Measurements from ENCODE around the gene ENO1.

ENO1 gene

DNA sequence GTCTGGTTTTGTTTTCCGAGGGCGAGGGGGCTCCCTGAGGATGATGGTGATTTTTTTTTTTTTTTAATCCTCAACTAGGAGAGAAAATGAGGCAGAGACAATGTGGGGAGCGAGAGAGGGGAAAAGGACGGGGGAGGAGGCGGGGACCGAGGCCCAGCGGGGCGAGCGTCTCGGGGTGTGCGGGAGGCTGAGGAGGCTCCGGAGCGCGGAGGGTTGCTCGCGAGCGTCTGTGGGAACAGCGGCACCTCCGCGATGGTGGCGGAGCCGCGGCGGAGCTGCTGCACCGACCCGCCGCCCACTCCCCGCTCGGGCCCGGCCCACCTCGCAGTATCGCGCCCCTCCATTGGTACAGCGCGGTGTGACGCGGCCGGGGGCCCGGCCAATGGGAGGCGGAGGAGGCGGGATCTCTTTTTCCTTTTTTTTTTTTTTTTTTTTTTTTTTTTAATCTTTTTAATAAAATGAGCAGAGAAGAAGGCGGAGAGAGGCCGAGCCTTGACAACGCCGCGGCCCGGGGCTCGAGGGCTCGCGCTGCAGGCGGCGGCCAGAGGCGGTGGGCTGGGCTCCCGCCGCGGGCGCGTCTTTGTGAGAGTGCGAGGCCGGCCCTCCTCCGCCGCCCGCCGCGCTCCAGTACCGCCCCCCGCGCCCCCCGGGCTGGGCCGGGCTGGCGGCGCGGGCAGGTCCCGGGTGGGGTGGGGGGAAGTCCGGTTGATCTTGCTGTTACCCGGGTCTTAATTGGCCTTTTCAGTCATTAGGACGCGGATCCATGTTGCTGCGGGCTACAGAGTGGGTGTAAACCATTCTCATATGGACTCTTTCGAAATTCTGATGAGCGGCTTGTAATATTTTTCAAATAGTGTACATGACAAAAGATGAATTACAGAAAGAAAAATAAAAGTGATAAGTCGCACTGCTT, 60.8 kb downstream of the ENO1 start, which contains the start of gene RERE:
Gene RERE, minus strand, starts transcription at position 229 of the 913 bp plus-strand sequence.
- H3K4me3 ChIP-seq (ENCODE audit: low read depth, low read length) = peak within 1 kb of the TSS; percentile 94
- H3K27me3 ChIP-seq (ENCODE audit: control insufficient read depth, insufficient read depth, low read length) = no peaks in the 10 kb centered on the region
- H3K9ac ChIP-seq (ENCODE audit: low read depth, low read length) = peak within 1 kb of the TSS; percentile 85
- H3K36me3 ChIP-seq (ENCODE audit: control insufficient read depth, insufficient read depth, low read length) = no peaks in the 10 kb centered on the region
- H3K4me1 ChIP-seq (ENCODE audit: control insufficient read depth, insufficient read depth, low read length) = peaks cover 48% of the 10 kb centered on the region
- H3K27ac ChIP-seq (ENCODE audit: low read depth, low read length) = peak within 1 kb of the TSS; percentile 97
- H3K9me3 ChIP-seq (ENCODE audit: control insufficient read depth, insufficient read depth, low read length) = no peaks in the 10 kb centered on the region

- peak overlapping the region; percentile 92 for H3K27ac ChIP-seq (ENCODE audit: low read depth, low read length)
- H3K9me3 ChIP-seq (ENCODE audit: control insufficient read depth, insufficient read depth, low read length) = no peaks in the 10 kb centered on the region
- peak overlapping the region; percentile 94 for H3K4me3 ChIP-seq (ENCODE audit: low read depth, low read length)
- H3K4me1 ChIP-seq (ENCODE audit: control insufficient read depth, insufficient read depth, low read length) = peaks cover 46% of the 10 kb centered on the region
- no peaks in the 10 kb centered on the region for H3K36me3 ChIP-seq (ENCODE audit: control insufficient read depth, insufficient read depth, low read length)
- no peaks in the 10 kb centered on the region for H3K27me3 ChIP-seq (ENCODE audit: control insufficient read depth, insufficient read depth, low read length)
- H3K9ac ChIP-seq (ENCODE audit: low read depth, low read length) = peak overlapping the region; percentile 85
Observed at GRCh38 chr1:8816831-8817411, 61.6 kb downstream of the ENO1 start.

DNA sequence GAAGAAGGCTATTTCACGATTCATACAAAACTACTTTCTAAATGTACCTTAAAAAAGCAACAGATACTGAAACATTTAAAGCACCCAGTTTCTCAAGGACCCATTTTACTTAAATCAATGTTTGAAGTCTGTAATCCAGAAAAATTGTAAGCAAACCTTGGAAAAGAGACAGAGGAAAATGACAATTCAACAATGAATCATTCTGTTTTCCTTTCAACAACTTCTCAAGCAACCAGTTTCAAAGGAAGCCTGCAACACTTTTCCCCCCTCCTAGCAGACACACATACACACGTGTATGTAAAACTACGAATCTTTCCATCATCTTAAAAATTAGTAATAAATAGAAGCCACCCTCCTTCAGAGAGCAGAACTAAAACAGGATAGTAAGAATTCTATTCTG, 62.2 kb downstream of the ENO1 start:
- Histone ChIP-seq H3K4me1 (ENCODE audit: control insufficient read depth, insufficient read depth, low read length) (peaks cover 44% of the 10 kb centered on the region), H3K27me3 (ENCODE audit: control insufficient read depth, insufficient read depth, low read length) (no peaks in the 10 kb centered on the region), H3K27ac (ENCODE audit: low read depth, low read length) (peak overlapping the region; percentile 92), H3K36me3 (ENCODE audit: control insufficient read depth, insufficient read depth, low read length) (no peaks in the 10 kb centered on the region), H3K9me3 (ENCODE audit: control insufficient read depth, insufficient read depth, low read length) (no peaks in the 10 kb centered on the region), H3K4me3 (ENCODE audit: low read depth, low read length) (peak overlapping the region; percentile 94), H3K9ac (ENCODE audit: low read depth, low read length) (peak overlapping the region; percentile 85; the same call in 1 of the 2 replicates)

DNA sequence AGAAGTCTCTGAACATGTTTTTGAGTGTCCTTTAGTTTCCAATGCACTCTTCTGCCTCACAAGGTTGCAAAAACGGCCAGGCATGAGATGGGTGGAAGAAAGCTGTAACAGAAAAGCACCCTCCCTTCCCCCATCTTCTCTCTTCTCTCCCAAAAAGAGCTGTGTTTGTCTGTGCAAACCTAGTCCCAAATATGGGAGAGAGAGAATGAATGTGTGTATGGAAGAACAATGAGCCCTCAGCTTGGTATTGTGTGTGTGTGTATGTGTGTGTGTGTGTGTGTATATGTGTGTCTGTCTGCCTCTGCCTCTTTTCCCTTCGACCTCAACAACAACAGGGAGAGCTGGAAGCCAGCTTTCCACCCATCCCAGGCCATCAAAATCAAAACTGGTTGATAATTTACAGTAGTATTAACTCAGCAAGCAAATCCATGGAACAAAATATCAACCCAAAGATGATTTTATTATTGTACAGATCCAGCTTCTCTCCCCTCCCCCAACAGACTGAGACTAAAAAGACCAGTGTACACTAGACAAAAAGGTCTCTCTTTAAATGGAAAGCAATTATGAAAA, 62.8 kb downstream of the ENO1 start:
- peak overlapping the region; percentile 94 for H3K4me3 ChIP-seq (ENCODE audit: low read depth, low read length)
- H3K36me3 ChIP-seq (ENCODE audit: control insufficient read depth, insufficient read depth, low read length) = no peaks in the 10 kb centered on the region
- H3K27me3 ChIP-seq (ENCODE audit: control insufficient read depth, insufficient read depth, low read length) = no peaks in the 10 kb centered on the region
- peak overlapping the region; percentile 37 for H3K27ac ChIP-seq (ENCODE audit: low read depth, low read length)
- H3K9me3 ChIP-seq (ENCODE audit: control insufficient read depth, insufficient read depth, low read length) = no peaks in the 10 kb centered on the region
- no peak overlapping the region for H3K9ac ChIP-seq (ENCODE audit: low read depth, low read length)
- peaks cover 38% of the 10 kb centered on the region for H3K4me1 ChIP-seq (ENCODE audit: control insufficient read depth, insufficient read depth, low read length)

GRCh38 chr1:8814865-8815264, 63.6 kb downstream of the ENO1 start:
- Histone ChIP-seq H3K27ac (ENCODE audit: low read depth, low read length) (no peak overlapping the region), H3K4me3 (ENCODE audit: low read depth, low read length) (peak overlapping the region; percentile 94), H3K9ac (ENCODE audit: low read depth, low read length) (no peak overlapping the region), H3K27me3 (ENCODE audit: control insufficient read depth, insufficient read depth, low read length) (no peaks in the 10 kb centered on the region), H3K36me3 (ENCODE audit: control insufficient read depth, insufficient read depth, low read length) (no peaks in the 10 kb centered on the region), H3K4me1 (ENCODE audit: control insufficient read depth, insufficient read depth, low read length) (peaks cover 37% of the 10 kb centered on the region), H3K9me3 (ENCODE audit: control insufficient read depth, insufficient read depth, low read length) (no peaks in the 10 kb centered on the region)

GRCh38 chr1:8813991-8814390, 64.5 kb downstream of the ENO1 start:
- Histone ChIP-seq H3K27ac (ENCODE audit: low read depth, low read length) (no peak overlapping the region), H3K9ac (ENCODE audit: low read depth, low read length) (no peak overlapping the region), H3K4me1 (ENCODE audit: control insufficient read depth, insufficient read depth, low read length) (peaks cover 37% of the 10 kb centered on the region), H3K9me3 (ENCODE audit: control insufficient read depth, insufficient read depth, low read length) (no peaks in the 10 kb centered on the region), H3K36me3 (ENCODE audit: control insufficient read depth, insufficient read depth, low read length) (no peaks in the 10 kb centered on the region), H3K27me3 (ENCODE audit: control insufficient read depth, insufficient read depth, low read length) (no peaks in the 10 kb centered on the region), H3K4me3 (ENCODE audit: low read depth, low read length) (no peak overlapping the region; the same call in 1 of the 2 replicates)

DNA sequence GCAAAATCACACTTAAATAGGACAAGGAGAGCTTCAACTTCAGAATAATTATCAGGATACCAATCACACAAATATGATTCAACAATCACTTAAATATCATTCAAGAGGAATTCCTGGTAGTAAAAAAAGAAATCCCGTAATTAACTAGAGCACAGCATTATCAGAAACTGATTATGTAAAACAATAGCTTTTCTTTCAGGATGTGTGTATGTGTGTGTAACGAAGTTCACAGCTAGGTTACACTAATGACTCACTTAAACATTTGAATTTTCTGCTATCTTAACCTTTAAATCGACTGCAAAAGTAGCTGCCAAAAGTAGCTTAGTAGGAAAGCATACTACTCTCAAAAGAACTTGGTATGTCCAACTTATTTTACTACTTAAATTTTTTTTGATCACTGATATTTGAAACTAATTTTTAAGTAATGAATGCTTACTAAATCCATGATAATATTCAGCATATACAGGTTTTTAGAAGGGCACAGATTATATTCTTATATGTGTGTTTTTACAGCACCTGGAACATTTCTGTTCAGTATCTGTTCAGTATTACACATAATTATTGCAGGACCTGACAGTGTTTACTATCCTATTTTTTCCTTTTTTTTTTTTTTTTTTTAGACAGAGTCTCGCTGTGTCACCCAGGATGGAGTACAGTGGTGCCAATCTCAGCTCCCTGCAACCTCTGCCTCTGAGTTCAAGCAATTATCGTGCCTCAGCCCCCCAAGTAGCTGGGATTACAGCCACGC, 65.3 kb downstream of the ENO1 start:
- no peaks in the 10 kb centered on the region for H3K36me3 ChIP-seq (ENCODE audit: control insufficient read depth, insufficient read depth, low read length)
- H3K9me3 ChIP-seq (ENCODE audit: control insufficient read depth, insufficient read depth, low read length) = no peaks in the 10 kb centered on the region
- peaks cover 33% of the 10 kb centered on the region for H3K4me1 ChIP-seq (ENCODE audit: control insufficient read depth, insufficient read depth, low read length)
- H3K9ac ChIP-seq (ENCODE audit: low read depth, low read length) = no peak overlapping the region
- H3K27ac ChIP-seq (ENCODE audit: low read depth, low read length) = no peak overlapping the region
- no peak overlapping the region for H3K4me3 ChIP-seq (ENCODE audit: low read depth, low read length)
- no peaks in the 10 kb centered on the region for H3K27me3 ChIP-seq (ENCODE audit: control insufficient read depth, insufficient read depth, low read length)

DNA sequence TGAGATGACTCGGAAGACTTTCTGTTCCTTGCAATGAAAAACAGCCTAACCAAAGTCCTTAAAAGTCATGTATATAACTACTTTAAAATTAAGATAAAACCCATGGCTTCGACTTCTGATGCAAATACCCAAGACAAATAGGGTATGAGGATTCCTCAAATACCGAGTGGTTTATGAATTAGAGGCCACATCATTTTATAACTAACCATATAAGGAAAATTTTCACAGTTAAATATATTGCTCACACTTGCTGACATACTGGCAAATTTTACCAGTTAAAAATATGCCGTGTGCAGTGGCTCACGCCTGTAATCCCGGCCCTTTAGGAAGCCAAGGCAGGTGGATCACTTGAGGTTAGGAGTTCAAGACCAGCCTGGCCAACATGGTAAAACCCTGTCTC, 66.4 kb downstream of the ENO1 start:
- H3K4me3 ChIP-seq (ENCODE audit: low read depth, low read length) = no peak overlapping the region
- H3K9me3 ChIP-seq (ENCODE audit: control insufficient read depth, insufficient read depth, low read length) = no peaks in the 10 kb centered on the region
- H3K27ac ChIP-seq (ENCODE audit: low read depth, low read length) = no peak overlapping the region
- H3K27me3 ChIP-seq (ENCODE audit: control insufficient read depth, insufficient read depth, low read length) = no peaks in the 10 kb centered on the region
- peaks cover 33% of the 10 kb centered on the region for H3K4me1 ChIP-seq (ENCODE audit: control insufficient read depth, insufficient read depth, low read length)
- H3K9ac ChIP-seq (ENCODE audit: low read depth, low read length) = no peak overlapping the region
- no peaks in the 10 kb centered on the region for H3K36me3 ChIP-seq (ENCODE audit: control insufficient read depth, insufficient read depth, low read length)

Data from HUES48 (cell line).